GM18498 (cell line): ENCODE results near the gene TLL1.

Source experiments
- ATAC-seq: cut with Tn5 transposase; IDR thresholded peaks from one replicate; pipeline ENCODE4 v1.9.1; 2021; ENCODE audit warnings: mild to moderate bottlenecking, moderate library complexity; ENCODE audit not compliant: unreplicated experiment

TLL1 gene

GRCh38 chr4:166134285-166134684 lies 261.2 kb downstream of the TLL1 start:
- ATAC-seq: no peak

- no peak for ATAC-seq
Measured at GRCh38 chr4:166140951-166141350, 267.9 kb downstream of the TLL1 start.

- ATAC-seq: no peak
Measured at GRCh38 chr4:166143227-166143626, 270.2 kb downstream of the TLL1 start.

- ATAC-seq: no peak
Measured at GRCh38 chr4:166144607-166145006, 271.6 kb downstream of the TLL1 start.

GRCh38 chr4:166146806-166147540 lies 273.9 kb downstream of the TLL1 start:
- ATAC-seq: no peak
